ENCODE data around the gene NPDC1. TPM values are rescaled to one million over a fixed set of nuclear protein-coding genes. Genes with fewer than 3 reads are reported as not detected.

Gene NPDC1
- polyA plus RNA-seq, 1 experiment, result 31.9 TPM

- ChIA-PET POLR2A (no interaction called here), CTCF (interaction anchor here (0.7 to 2.6 kb wide), 3 partner anchors 14 to 51 kb away, joined by 3 to 13 read pairs (median 4); no protein-coding TSS in a partner anchor)
- no peak for TF ChIP-seq CTCF (IDR thresholded peaks at IDR 0.05; ENCODE audit: insufficient read depth, low read depth, low read length)
- Histone ChIP-seq H3K4me3 (ENCODE audit: low read depth, low read length) (no peak overlapping the region), H3K27me3 (ENCODE audit: control insufficient read depth, insufficient read depth, low read length) (no peaks in the 10 kb centered on the region), H3K36me3 (ENCODE audit: control insufficient read depth, insufficient read depth, low read length) (peaks cover 22% of the 10 kb centered on the region)
- DNase-seq (ENCODE audit: low read depth), result no peak
Observed at GRCh38 chr9:137014776-137015539, 31.0 kb downstream of the NPDC1 start.

- CTCF ChIA-PET, result interaction anchor here (0.7 to 2.6 kb wide), 4 partner anchors 15 to 66 kb away, joined by 3 to 13 read pairs (median 4); no protein-coding TSS in a partner anchor
- TF ChIP-seq CTCF (IDR thresholded peaks at IDR 0.05; ENCODE audit: insufficient read depth, low read depth, low read length), result no peak
- peaks cover 24% of the 10 kb centered on the region for H3K36me3 ChIP-seq (ENCODE audit: control insufficient read depth, insufficient read depth, low read length)
Observed at GRCh38 chr9:137014166-137014565, 31.8 kb downstream of the NPDC1 start.

GRCh38 chr9:137013571-137013940, 32.4 kb downstream of the NPDC1 start:
- no peak for DNase-seq (ENCODE audit: low read depth)
- H3K36me3 ChIP-seq (ENCODE audit: control insufficient read depth, insufficient read depth, low read length), result peaks cover 24% of the 10 kb centered on the region
- no peaks in the 10 kb centered on the region for H3K27me3 ChIP-seq (ENCODE audit: control insufficient read depth, insufficient read depth, low read length)
- TF ChIP-seq CTCF (IDR thresholded peaks at IDR 0.05; ENCODE audit: insufficient read depth, low read depth, low read length), result no peak
- ChIA-PET CTCF (interaction anchor here (1.0 to 2.6 kb wide), 2 partner anchors 16 to 65 kb away, joined by 3 to 13 read pairs; no protein-coding TSS in a partner anchor), POLR2A (no interaction called here)
- H3K4me3 ChIP-seq (ENCODE audit: low read depth, low read length), result no peak overlapping the region

More at GRCh38 chr9:137014166-137014565, 31.8 kb downstream of the NPDC1 start:
- no peak for DNase-seq (ENCODE audit: low read depth)
- H3K4me3 ChIP-seq (ENCODE audit: low read depth, low read length), result no peak overlapping the region
- no peaks in the 10 kb centered on the region for H3K27me3 ChIP-seq (ENCODE audit: control insufficient read depth, insufficient read depth, low read length)
- POLR2A ChIA-PET, result no interaction called here

GRCh38 chr9:137012694-137013570, 33.0 kb downstream of the NPDC1 start:
- Histone ChIP-seq H3K36me3 (ENCODE audit: control insufficient read depth, insufficient read depth, low read length) (peaks cover 22% of the 10 kb centered on the region), H3K4me3 (ENCODE audit: low read depth, low read length) (no peak overlapping the region), H3K27me3 (ENCODE audit: control insufficient read depth, insufficient read depth, low read length) (no peaks in the 10 kb centered on the region)
- no peak for DNase-seq (ENCODE audit: low read depth)
- ChIA-PET POLR2A (no interaction called here), CTCF (interaction anchor here (0.6 to 1.5 kb wide), 4 partner anchors 16 to 65 kb away, joined by 3 to 4 read pairs (median 3); partner anchors contain the start of gene NPDC1)
- TF ChIP-seq CTCF (IDR thresholded peaks at IDR 0.05; ENCODE audit: insufficient read depth, low read depth, low read length), result no peak
